ENCODE results near the gene SIT1.

- no peak for TF ChIP-seq CTCF (IDR thresholded peaks at IDR 0.05)
- TF ChIP-seq POLR2A (IDR thresholded peaks at IDR 0.05) = no peak
Measured at GRCh38 chr9:35662437-35662836, 11.7 kb upstream of the SIT1 start.

Data from right lobe of liver (tissue), 4 donors.